WERI-Rb-1 (cell line): ENCODE results near the gene PTBP1.

Experiments used
- DNase-seq: peaks from one replicate; pipeline ENCODE4 v3.0.0-alpha.2; 2020
- H3K27ac ChIP-seq: fragments of 250-450 bp; sonication (Bioruptor Pico); 2 replicates; pipeline ENCODE4 v1.5.1; 2020; ENCODE audit warnings: mild to moderate bottlenecking, moderate library complexity
- H3K27me3 ChIP-seq: fragments of 250-450 bp; sonication (Bioruptor Pico); 2 replicates; pipeline ENCODE4 v1.5.1; 2021; ENCODE audit warnings: mild to moderate bottlenecking, low read depth, moderate library complexity; ENCODE audit not compliant: insufficient read depth, severe bottlenecking
- H3K36me3 ChIP-seq: fragments of 250-450 bp; sonication (Bioruptor Pico); 2 replicates; pipeline ENCODE4 v1.5.1; 2020; ENCODE audit warnings: mild to moderate bottlenecking, moderate library complexity
- H3K4me3 ChIP-seq: 2 replicates; pipeline ENCODE4 v1.5.1; 2011; ENCODE audit warnings: low read depth, mild to moderate bottlenecking, control low read depth, low read length
- H3K9me3 ChIP-seq: fragments of 250-450 bp; sonication (Bioruptor Pico); 2 replicates; pipeline ENCODE4 v1.5.1; 2021; ENCODE audit warnings: mild to moderate bottlenecking, moderate library complexity; ENCODE audit not compliant: severe bottlenecking
- TF ChIP-seq, protein P1 (sequence below): IDR thresholded peaks from 2 replicates; pipeline ENCODE4 v1.5.1; 2011; ENCODE audit warnings: low read depth, mild to moderate bottlenecking, control low read depth, inconsistent platforms, low read length

The PTBP1 gene

DNA sequence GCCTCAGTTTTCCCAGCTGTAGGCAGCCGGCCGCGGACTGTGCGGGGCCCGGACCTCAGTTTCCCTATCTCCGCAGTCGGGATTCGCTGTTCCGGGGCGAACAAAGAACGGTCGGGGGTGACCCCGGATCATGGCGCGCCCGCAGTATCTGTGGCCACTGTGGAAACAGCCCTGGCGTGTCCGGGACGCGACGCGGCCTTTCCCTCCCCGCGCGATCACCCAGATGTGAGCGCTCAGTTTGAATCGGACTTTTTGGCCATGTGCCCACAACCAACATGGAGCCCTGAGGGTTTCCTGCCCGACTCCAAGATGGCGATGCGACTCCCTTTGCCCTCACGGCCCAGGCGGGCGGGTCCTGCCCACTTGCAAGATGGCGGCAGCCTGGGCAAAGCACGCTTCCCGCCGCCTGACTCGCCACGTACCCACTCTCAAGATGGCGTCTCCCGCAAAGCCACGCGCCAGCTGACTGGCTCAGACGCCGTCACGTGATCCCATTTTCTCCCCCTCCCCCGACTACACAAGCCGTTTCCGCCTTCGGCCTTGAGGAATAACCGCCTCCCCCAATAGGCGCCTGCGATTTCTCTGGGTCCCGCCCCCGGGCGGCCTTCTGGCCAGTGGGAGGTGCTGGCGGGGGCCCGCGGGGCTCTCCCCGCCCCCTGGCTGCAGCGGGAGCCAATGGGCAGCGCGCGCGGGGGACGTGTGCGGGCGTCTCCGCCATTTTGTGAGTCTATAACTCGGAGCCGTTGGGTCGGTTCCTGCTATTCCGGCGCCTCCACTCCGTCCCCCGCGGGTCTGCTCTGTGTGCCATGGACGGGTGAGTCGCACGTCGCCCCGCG lies at the start of gene PTBP1:
Gene PTBP1 (plus strand): TSS at position 761 of the 836 bp plus-strand sequence. CDS start 46 bp downstream, at position 807.
- H3K27ac ChIP-seq: peak within 1 kb of the TSS; percentile 95
- peak; percentile 100 for DNase-seq
- peak within 1 kb of the TSS; percentile 63 for H3K4me3 ChIP-seq
- TF ChIP-seq, protein P1, sequence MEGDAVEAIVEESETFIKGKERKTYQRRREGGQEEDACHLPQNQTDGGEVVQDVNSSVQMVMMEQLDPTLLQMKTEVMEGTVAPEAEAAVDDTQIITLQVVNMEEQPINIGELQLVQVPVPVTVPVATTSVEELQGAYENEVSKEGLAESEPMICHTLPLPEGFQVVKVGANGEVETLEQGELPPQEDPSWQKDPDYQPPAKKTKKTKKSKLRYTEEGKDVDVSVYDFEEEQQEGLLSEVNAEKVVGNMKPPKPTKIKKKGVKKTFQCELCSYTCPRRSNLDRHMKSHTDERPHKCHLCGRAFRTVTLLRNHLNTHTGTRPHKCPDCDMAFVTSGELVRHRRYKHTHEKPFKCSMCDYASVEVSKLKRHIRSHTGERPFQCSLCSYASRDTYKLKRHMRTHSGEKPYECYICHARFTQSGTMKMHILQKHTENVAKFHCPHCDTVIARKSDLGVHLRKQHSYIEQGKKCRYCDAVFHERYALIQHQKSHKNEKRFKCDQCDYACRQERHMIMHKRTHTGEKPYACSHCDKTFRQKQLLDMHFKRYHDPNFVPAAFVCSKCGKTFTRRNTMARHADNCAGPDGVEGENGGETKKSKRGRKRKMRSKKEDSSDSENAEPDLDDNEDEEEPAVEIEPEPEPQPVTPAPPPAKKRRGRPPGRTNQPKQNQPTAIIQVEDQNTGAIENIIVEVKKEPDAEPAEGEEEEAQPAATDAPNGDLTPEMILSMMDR: no peak
- H3K9me3 ChIP-seq: no peaks in the 10 kb centered on the region
- no peaks in the 10 kb centered on the region for H3K27me3 ChIP-seq
- peaks cover 40% of the 10 kb centered on the region for H3K36me3 ChIP-seq

- H3K27me3 ChIP-seq: no peaks in the 10 kb centered on the region
- peaks cover 15% of the 10 kb centered on the region for H3K9me3 ChIP-seq
- H3K36me3 ChIP-seq: peaks cover 11% of the 10 kb centered on the region
- H3K4me3 ChIP-seq: no peak overlapping the region
- no peak overlapping the region for H3K27ac ChIP-seq
- DNase-seq: no peak
- TF ChIP-seq, protein P1: no peak
Observed at GRCh38 chr19:748274-748598, 49.0 kb upstream of the PTBP1 start.

DNA sequence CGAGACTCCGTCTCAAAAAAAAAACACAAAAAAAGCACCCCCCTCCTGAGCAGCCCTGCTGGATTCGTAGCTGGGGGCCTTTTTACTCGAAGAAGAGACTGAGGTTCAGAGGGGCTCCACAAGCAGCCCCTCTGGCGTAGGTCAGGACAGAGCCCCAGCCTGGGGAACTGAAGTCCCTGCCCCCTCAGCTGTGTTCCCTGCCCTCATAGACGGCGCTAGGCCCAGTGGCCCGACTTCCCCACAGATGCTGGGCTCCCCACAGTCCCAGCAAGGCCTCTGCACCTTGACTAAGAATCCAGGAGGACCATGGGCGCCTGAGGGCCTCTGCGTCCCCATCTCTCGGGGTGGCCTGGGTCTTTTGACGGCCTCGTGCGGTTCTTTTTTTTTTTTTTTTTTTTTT lies 47.4 kb upstream of the PTBP1 start:
- Histone ChIP-seq H3K27me3 (no peaks in the 10 kb centered on the region), H3K4me3 (no peak overlapping the region), H3K27ac (no peak overlapping the region), H3K36me3 (peaks cover 11% of the 10 kb centered on the region), H3K9me3 (peaks cover 15% of the 10 kb centered on the region)
- no peak for DNase-seq
- TF ChIP-seq, protein P1: no peak

GRCh38 chr19:750640-751423 lies 46.4 kb upstream of the PTBP1 start, which contains the start of gene MISP:
Gene MISP (plus strand): TSS chr19:751112. CDS start chr19:756947, 5,835 bp downstream.
- Histone ChIP-seq H3K27ac (no peak within 1 kb of the TSS), H3K27me3 (no peaks in the 10 kb centered on the region), H3K9me3 (peaks cover 15% of the 10 kb centered on the region), H3K36me3 (peaks cover 11% of the 10 kb centered on the region), H3K4me3 (no peak within 1 kb of the TSS)
- TF ChIP-seq, protein P1: no peak
- DNase-seq: no peak

GRCh38 chr19:751501-752341 lies 45.5 kb upstream of the PTBP1 start:
- no peaks in the 10 kb centered on the region for H3K27me3 ChIP-seq
- no peak for DNase-seq
- no peak overlapping the region for H3K4me3 ChIP-seq
- H3K36me3 ChIP-seq: peaks cover 9% of the 10 kb centered on the region
- TF ChIP-seq, protein P1: no peak
- peaks cover 16% of the 10 kb centered on the region for H3K9me3 ChIP-seq
- H3K27ac ChIP-seq: no peak overlapping the region
